Measurements from ENCODE around the gene SPACA1.

GRCh38 chr6:88044530-88044929 is 3.1 kb upstream of the SPACA1 start:
- TF ChIP-seq CTCF (IDR thresholded peaks at IDR 0.05) (no peak), POLR2A (IDR thresholded peaks at IDR 0.05) (no peak)
